Coronary artery (tissue), 2 donors: ENCODE data around the gene SKIC2.

ENCODE experiments used
- DNase-seq: peaks from one replicate; pipeline ENCODE4 v3.0.0-alpha.2; 2017; ENCODE audit warnings: low spot score
- H3K27ac ChIP-seq, 2 donors: fragments of 200-600 bp; sonication (generic); one replicate each; pipeline ENCODE4 v1.5.1; 2016 to 2019
- H3K4me3 ChIP-seq: fragments of 200-600 bp; sonication (generic); 2 replicates; pipeline ENCODE4 v1.5.1; 2016; ENCODE audit warnings: mild to moderate bottlenecking, moderate library complexity
- CTCF ChIP-seq: fragments of 200-600 bp; sonication (generic); IDR thresholded peaks from one replicate; pipeline ENCODE4 v1.5.1; 2019; ENCODE audit warnings: antibody characterized with exemption

Gene SKIC2

GRCh38 chr6:31968791-31969711 is 10.1 kb downstream of the SKIC2 start:
- Histone ChIP-seq H3K27ac (no peak overlapping the region), H3K4me3 (no peak overlapping the region)
- no peak for TF ChIP-seq CTCF
- DNase-seq = no peak

DNA sequence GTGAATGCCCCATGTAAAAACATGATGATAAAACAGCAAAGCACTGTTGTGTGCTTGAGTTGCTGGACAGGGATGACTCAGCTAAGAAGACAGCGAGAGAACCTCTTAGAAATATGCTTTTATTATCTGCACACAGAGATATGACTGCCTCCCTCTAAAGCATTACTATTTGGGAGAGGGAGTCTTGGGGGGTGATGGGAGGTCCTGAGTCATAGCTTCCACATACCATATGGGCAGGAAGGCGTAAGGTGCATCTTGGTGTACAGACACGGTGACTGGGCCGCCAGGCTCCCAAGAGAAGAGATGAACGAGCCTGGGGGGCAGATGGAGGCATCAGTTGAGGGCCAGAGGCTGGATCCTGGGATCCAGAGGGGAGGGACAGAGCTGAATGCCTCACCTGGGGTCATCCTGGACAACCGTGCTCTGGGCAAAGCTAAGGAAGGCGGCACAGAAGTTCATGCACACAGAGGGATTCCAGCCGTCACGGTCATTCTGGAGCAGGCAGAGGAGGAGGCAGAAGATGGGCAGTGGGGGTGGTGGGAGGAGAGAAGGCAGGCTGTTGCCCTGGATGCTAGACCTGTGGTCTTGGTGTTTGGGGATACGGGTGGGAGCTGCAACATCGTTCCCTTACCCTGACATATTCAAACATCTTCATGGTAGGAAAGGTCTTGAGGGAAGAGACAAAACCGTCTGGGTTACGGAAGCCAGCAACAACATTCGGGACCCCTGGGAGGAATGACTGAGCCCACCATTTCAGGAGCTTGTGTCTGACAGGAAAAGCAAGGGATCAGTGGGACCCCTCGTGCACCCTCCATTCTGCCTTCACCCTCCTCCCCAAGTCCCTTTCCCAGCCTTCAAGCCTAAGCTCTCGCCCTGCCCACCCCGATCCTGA is 11.0 kb downstream of the SKIC2 start:
- H3K27ac ChIP-seq = peak overlapping the region in 1 of 2 donors; percentile 98
- no peak for TF ChIP-seq CTCF
- H3K4me3 ChIP-seq = peak overlapping the region; percentile 75
- no peak for DNase-seq

DNA sequence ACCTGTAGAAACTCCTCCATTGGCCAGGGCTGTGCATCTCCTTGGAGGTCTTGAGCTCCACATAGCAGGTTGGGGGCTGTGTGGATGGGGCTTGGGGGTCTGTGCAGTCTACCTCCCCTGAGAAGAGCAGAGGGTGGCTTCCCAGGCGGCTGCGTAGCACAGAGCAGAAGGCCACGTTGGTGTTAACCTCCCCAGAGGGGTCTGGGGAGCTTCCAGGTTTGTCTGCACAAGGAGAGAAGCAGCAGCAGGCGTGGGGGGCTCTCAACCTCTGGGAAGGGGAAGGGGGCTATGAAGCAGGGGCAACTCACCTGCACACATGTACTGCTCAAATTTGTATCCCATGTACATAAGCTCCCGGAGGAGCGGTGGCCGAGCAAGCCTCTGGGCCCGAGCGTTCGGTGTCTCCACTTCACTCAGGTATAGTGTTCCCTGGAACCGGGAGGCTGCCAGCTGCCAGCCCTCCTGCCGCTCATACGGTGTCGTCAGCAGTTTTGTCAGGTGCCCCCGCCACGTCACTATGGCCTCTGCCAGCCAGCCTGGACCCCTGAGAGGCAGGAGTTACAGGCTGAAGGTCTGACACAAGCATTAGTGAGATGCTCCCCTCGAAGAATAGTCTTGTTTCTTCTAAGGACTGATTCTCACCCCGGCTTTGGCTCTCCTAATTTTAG is 11.8 kb downstream of the SKIC2 start:
- H3K4me3 ChIP-seq = peak overlapping the region; percentile 75
- peak overlapping the region; percentile 94 to 98 for H3K27ac ChIP-seq
- no peak for TF ChIP-seq CTCF
- no peak for DNase-seq

DNA sequence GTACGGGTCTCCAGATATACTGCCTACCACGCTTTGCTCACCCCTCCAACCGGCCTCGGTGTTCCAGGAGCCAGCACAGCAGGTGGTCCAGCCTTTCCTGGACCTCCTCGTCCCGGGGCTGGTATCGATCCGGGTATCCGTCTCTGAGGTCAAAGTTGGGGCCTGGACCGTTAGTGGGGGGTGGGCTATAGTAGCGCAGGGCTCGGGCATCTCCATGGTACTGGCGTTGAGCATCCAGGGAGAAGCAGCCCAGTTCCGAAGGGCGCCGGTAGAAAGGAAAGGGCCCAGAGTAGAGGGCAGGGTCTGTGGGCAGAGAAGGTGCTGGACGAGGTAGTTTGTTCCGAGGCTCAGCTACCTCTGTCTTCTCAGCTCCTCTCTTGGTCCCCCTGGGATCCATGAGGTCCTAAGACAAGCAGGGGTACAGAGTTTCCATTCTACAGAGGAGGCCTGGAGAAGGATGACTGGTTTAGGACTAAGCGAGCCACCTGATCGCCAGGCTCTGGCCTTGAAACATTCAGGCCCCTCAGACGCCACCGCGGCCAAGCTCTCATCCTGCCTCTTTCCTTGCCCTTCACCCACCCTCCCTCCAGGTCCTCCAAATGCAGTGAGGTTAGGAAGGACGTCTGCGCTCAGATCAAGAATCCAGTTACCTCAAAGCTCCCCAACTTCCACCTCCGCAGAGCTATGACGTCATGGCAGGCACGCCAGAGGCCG is 12.5 kb downstream of the SKIC2 start:
- Histone ChIP-seq H3K27ac (peak overlapping the region; percentile 94 to 98), H3K4me3 (peak overlapping the region; percentile 75)
- TF ChIP-seq CTCF = no peak
- no peak for DNase-seq

DNA sequence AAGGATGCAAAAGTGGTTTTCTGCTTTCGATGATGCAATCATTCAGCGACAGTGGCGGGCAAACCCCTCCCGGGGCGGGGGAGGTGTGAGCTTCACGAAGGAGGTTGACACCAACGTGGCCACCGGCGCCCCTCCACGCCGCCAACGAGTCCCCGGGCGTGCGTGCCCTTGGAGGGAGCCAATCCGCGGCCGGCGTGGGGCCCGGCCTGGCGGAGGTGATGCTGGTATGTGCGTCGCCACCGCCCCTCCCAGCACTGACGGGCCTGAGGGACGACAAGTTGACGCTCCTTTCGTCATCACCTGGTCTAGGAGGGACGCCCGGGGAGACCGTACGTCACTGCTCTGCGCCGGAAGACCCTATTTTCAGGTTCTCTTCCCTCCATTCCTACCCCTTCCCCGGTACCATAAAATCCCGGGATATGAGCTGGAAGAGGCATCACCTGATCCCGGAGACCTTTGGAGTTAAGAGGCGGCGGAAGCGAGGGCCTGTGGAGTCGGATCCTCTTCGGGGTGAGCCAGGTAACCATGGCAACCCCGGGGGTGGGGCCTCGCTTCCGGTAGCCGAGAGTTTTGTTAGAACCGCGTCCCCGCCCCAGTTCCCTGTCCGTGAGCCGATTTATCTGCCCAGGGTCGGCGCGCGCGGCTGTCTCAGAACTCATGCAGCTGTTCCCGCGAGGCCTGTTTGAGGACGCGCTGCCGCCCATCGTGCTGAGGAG is 13.2 kb downstream of the SKIC2 start, which contains the start of gene DXO:
Gene DXO, minus strand, starts transcription at position 146 of the 716 bp plus-strand sequence. CDS start 463 bp downstream, outside the sequence.
- peak; percentile 99 for DNase-seq
- peak within 1 kb of the TSS; percentile 75 for H3K4me3 ChIP-seq
- peak within 1 kb of the TSS; percentile 94 to 98 for H3K27ac ChIP-seq
- no peak for TF ChIP-seq CTCF
